Measurements from ENCODE around the gene CEMIP. TPM values are rescaled to one million over a fixed set of nuclear protein-coding genes. Genes with fewer than 3 reads are reported as not detected.

Gene CEMIP
- total and polyA plus RNA-seq, 2 experiments from 2014 or later = 0.27 to 2.1 TPM

GRCh38 chr15:80856809-80857377, 77.7 kb downstream of the CEMIP start (continued):
- TF ChIP-seq REST (IDR thresholded peaks at IDR 0.05; ENCODE audit: unreplicated experiment) (no peak), EZH2 (IDR thresholded peaks at IDR 0.05; ENCODE audit: low read depth, unreplicated experiment) (no peak), STAT1 (IDR thresholded peaks at IDR 0.05; ENCODE audit: unreplicated experiment) (no peak), ETS1 (IDR thresholded peaks at IDR 0.05) (no peak), JUNB (IDR thresholded peaks at IDR 0.05; ENCODE audit: unreplicated experiment) (no peak), CREB1 (CRISPR knock-in tag; IDR thresholded peaks at IDR 0.05; ENCODE audit: low read depth) (no peak), POLR2AphosphoS5 (IDR thresholded peaks at IDR 0.05; ENCODE audit: low read depth) (no peak), ZNF331 (CRISPR knock-in tag; IDR thresholded peaks at IDR 0.05; ENCODE audit: low read depth) (no peak), CTCF (conservative IDR thresholded peaks at IDR 0.05; ENCODE audit: low read depth in 2 of 2) (no peak)

GRCh38 chr15:80861731-80862170, 82.6 kb downstream of the CEMIP start:
- DNase-seq (ENCODE audit: low spot score) (no peak), ATAC-seq (no peak)
- Histone ChIP-seq H3K4me1 (ENCODE audit: insufficient read depth) (peaks cover 27% of the 10 kb centered on the region), H2AFZ (no peak overlapping the region), H3K4me3 (no peak overlapping the region), H3K9me2 (ENCODE audit: insufficient read depth) (no peaks in the 10 kb centered on the region; the same call in 1 of the 2 replicates), H3F3A (replicated peaks; ENCODE audit: low read depth) (no peaks in the 10 kb centered on the region), H3K27ac (ENCODE audit: low read depth) (no peak overlapping the region), H3K27me3 (ENCODE audit: insufficient read depth) (no peaks in the 10 kb centered on the region), H4K20me1 (replicated peaks; ENCODE audit: insufficient read depth) (no peaks in the 10 kb centered on the region), H3K36me3 (ENCODE audit: insufficient read depth) (no peaks in the 10 kb centered on the region), H3K4me2 (no peak overlapping the region), H3K79me2 (replicated peaks; ENCODE audit: insufficient read depth) (no peaks in the 10 kb centered on the region)
- Mint-ChIP-seq H3K9me3 (no peaks in the 10 kb centered on the region), H3K27me3 (ENCODE audit: insufficient read depth, low read depth, poor library complexity) (peaks cover 5% of the 10 kb centered on the region), H3K4me3 (no peak overlapping the region), H3K36me3 (ENCODE audit: low read depth) (no peaks in the 10 kb centered on the region), H3K27ac (no peak overlapping the region), H3K4me1 (peaks cover 38% of the 10 kb centered on the region)
- no peak for TF ChIP-seq ETS1 (IDR thresholded peaks at IDR 0.05)
- no peak for TF ChIP-seq CTCF (conservative IDR thresholded peaks at IDR 0.05; ENCODE audit: low read depth in 2 of 2)
- no peak for TF ChIP-seq POLR2AphosphoS5 (IDR thresholded peaks at IDR 0.05; ENCODE audit: low read depth)
